VCaP (cell line): ENCODE measurements around the gene CRYGN.

Experiments used
- H3K27ac ChIP-seq: fragments of 450-650 bp; 2 replicates; pipeline ENCODE4 v1.5.1; 2017
- CTCF ChIP-seq: fragments of 450-650 bp; conservative IDR thresholded peaks from 2 replicates; pipeline ENCODE4 v1.5.1; 2017; ENCODE audit warnings: mild to moderate bottlenecking, moderate library complexity

Gene CRYGN

GRCh38 chr7:151408839-151409666 lies 30.9 kb downstream of the CRYGN start:
- no peak overlapping the region for H3K27ac ChIP-seq
- TF ChIP-seq CTCF, result no peak

DNA sequence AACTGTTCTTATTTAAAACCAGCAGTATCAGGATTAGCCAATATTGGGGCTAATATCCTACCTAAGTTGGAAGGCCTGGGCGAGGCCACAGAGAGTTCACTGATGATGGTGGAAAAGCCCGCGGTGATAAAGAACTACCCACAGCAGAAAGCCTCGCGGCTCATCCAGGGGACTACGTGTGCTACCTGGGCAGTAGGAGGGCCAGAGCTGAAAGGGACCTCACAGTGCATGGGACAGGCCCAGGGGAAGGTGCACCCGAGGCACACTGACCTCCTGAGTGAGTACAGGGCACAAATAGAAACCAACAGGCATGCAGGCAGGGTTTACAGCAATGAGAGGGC lies 31.5 kb downstream of the CRYGN start:
- no peak overlapping the region for H3K27ac ChIP-seq
- no peak for TF ChIP-seq CTCF

DNA sequence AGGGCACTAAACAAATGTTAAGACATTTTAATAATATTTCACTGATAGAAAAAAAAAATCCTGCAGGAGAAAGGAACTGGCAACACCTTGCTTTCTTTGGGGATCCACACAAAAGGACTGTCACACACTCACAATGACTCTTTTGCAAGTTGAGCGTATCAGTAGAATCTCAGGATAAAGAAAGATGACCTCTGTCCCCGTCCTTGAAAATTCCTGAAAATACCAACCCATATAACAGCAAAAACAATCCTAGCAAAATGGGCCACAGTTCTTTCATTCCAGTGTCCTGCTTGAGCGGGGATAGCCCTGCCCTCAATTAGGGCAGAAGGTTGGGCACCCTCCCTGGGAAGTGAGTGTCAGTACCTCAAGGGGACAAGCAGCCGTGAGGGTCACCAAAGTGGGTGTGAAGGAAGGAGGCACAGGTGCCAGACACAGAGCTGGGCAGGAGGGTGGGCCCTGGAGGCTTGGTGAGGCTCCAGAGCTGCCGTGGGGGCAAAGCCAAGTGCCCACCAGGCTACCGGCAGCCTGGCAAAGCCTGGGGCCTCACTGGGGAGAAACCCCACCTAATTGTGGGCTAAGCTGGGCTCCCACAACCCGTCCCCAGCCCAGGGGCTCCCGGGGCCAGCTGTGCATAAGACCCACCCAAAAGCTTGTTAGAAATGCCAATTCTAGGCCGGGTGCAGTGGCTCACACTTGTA lies 32.9 kb downstream of the CRYGN start:
- TF ChIP-seq CTCF, result no peak
- H3K27ac ChIP-seq, result no peak overlapping the region

GRCh38 chr7:151406051-151406875 lies 33.7 kb downstream of the CRYGN start:
- H3K27ac ChIP-seq, result no peak overlapping the region
- no peak for TF ChIP-seq CTCF

DNA sequence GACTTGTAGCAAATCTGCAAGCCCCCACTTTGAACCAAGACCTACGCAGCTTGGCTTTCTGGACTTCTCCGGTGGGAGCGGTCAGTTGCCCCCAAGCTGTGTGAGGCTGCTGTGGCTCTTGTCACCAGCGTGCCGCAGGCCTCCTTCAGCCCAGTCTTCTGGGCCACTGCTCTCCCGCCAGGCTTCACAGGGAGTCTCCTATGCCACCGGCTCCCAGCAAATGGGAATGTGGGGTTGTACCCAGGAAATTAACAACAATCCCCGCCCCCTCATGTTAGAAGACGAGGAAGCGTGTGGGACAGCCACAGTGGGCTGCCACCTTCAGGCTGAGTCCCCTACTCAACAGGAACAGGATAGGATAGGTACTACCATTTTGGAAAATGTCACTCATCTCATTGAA lies 34.4 kb downstream of the CRYGN start:
- H3K27ac ChIP-seq, result no peak overlapping the region
- TF ChIP-seq CTCF, result no peak

DNA sequence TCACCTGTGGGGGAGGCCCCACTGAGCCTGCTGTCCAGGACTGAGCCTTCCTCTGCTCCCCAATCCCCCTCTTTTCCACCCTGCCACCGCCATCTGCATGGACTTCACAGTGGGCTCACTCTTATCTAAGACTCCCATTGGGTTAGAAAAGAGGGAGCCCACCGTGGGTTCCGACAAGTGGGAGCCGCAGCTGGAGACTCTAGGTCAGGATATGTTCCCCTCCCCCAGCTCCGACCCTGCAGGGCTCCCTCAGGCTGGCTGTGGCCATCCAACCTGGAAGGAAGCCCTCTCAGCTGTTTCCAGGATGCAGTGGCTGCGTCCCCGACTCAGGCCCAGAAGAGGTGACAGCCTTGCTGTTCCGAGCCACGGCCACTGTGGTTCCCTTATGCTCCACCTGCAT lies 34.9 kb downstream of the CRYGN start:
- no peak overlapping the region for H3K27ac ChIP-seq
- no peak for TF ChIP-seq CTCF
